Stimulated activated CD4-positive, alpha-beta T cell treated with anti-CD3 and anti-CD28 coated beads, Interleukin-12 subunit alpha, Interleukin-12 subunit beta, amount 100 ng/mL, for 4 hours (primary cell): ENCODE results near the gene PPP1R3E.
"Not testable (repeated sequence)": the region's sequence is repeated elsewhere in the genome, so short reads cannot be mapped to it uniquely, and the experiment has no call there.

Experiments
- DNase-seq: peaks from one replicate; pipeline ENCODE4 v3.0.0-alpha.2; 2020

The PPP1R3E gene, protein sequence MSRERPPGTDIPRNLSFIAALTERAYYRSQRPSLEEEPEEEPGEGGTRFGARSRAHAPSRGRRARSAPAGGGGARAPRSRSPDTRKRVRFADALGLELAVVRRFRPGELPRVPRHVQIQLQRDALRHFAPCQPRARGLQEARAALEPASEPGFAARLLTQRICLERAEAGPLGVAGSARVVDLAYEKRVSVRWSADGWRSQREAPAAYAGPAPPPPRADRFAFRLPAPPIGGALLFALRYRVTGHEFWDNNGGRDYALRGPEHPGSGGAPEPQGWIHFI

DNA sequence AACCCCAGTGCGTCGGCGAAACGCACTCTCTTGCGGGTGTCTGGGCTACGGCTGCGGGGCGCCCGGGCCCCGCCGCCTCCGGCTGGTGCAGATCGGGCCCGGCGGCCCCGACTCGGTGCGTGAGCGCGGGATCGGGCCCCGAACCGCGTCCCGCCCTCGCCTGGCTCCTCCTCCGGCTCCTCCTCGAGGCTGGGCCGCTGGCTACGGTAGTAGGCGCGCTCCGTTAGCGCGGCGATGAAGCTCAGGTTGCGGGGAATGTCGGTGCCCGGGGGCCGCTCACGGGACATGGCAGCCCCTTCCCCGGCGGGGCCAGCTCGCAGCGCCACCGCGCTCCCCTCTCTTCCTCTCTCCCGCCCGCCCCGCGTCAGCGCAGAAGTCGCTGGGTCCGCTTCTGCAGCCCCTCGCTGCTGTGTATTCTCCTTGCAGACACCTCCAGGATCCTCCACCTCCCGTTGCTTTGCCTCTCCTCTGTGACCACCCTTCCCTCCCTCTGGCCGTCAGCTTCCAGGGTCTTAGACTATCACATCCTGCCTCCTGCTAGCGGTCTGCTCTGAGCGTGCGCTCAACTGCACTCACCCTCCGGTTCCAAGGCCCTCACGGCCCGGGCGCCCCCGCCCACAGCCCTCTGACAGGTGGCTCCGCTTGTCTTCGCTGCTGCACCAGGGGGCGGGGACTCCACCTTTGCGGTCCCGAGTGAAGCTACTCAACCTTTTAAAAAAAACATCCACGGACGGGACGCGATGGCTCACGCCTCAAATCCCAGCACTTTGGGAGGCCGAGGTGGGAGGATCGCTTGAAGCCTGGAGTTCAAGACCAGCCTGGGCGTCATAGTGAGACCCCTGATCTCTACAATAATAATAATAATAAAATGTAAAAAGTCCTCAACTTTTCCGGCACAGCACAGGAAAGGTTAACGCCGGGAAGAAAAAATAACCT, at the start of gene PPP1R3E:
Gene PPP1R3E (minus strand): TSS at position 570 of the 936 bp plus-strand sequence. CDS start 283 bp downstream, at position 287.
- peak; percentile 83 for DNase-seq

DNA sequence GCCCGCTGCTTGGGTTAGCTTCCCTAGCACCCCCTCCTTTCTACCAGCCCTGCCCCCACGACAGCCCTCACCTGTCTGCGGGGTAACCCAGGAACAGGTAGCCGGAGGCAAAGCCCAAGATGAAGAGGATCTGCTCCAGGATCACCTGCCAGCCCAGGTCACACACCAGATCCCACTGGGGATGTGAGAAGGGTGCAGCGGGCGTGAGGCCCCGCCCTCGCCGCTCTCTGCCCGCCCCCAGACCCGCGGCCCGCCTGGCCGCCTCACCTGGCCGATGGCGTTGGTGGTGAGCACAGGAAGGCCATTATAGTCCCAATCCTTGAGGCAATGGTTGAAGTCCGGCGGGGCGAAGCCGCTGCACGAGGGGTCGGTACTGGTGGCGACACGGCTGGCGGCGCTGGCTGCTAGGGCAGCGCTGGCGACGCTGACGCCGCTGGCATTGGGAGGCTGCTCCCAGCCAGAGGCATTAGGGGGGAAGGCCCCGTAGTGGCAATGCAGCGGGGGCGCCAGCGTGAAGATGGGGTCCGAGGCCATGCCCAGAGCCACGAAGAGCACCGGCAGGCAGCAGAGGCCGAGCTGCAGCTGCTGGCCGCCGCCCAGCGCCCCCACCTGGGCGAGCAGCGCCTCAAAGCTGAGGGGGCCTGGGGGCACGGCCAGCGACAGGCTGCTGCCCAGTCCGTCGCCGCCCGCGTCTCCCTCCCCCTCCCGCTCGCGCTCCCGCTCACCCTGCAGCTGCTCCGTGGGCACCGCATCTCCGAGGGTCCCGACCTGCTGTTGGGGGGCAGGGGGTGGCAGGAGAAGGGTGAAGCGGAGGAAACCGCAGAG, 49.2 kb upstream of the PPP1R3E start:
- no peak for DNase-seq

DNA sequence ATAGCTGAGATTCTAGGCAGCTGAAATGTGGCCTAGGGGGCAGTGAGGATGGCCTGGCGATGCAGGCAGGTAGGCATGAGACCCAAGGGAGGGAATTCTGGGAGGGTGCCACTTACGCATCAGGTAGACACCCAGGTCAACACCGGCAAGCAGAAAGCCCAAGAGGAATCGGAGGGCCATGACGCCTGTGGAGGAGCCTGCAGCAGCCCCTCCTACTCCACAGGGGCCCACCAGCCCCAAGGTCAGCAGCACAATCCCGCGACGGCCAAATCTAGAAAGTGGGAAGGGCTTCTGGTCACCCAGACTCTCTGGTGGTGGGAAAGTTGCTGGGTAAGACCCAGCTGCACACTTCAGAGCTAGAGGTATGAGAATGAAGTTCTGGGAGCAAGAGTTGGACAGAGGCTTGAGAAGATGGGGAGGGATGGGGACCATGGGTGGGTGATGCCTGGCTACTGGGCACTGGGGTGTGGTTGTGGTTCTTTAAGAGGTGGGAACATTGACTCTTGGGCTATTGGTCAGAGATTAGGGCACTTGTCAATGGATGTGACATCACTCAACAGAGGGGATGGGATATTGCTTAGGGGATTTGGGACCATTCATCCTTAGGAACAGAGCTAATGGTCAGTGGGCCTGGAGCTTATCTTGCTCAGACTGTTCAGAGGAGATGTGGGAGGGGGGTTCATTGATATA, 46.6 kb upstream of the PPP1R3E start:
- no peak for DNase-seq

DNA sequence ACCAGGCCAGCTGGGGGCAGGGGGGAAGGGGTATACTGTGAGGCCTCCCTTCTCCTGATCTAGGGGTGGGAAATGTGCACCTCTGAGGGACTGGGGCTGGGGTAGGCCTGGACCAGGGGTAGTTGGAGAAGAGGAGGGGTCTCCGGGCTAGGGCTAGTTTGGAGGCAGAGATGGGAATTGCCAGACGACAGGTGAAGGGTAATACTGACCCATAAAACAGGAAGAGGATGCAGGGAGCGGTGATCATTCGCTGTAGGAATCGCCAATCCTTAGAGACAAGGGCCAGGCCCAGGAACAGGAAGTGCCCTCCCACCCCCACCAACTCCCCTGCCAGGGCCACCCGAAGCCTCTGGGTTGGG, 45.6 kb upstream of the PPP1R3E start:
- no peak for DNase-seq

DNA sequence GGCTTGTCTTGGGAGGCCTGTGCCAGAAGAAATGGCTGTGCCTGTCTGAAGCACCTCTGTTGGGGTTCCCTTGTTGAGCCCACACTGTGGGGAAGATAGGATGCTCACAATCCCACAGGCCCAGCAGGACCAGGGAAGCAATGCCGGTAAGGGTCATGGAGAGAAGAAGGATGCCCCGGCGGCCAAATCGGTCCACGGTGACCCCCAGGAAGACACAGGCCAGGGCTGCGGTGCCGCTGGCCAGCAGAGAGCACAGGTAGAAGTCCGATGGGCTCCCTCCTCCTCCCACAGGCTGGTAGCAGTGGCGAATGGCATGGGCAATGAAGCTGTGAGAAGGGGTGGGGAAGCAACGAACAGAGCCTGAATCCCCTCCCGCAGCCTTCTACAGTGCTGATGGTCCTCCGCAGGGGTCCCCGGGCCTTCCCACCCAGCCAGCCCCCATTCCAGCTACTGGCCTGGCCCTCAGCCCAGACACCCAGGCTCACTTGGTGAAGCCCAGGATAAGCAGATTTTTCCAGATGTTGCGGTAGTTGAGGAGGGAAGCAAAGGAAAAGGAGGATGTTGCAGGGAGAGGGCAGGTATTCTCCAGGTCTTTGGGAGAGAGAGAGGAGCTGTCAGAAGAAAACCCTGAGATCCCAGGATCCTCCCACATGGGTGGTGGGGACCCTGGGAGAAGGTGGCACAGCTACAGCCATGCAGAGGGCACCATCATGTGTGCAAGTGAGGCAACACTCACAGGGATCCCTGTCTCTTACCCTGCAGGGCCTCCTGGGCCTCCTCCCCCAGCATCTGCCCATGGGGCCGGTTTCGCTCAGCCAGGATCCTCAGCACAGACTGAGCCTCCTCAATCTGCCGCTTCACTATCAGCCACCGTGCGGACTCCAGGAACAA, 45.0 kb upstream of the PPP1R3E start:
- DNase-seq: no peak

DNA sequence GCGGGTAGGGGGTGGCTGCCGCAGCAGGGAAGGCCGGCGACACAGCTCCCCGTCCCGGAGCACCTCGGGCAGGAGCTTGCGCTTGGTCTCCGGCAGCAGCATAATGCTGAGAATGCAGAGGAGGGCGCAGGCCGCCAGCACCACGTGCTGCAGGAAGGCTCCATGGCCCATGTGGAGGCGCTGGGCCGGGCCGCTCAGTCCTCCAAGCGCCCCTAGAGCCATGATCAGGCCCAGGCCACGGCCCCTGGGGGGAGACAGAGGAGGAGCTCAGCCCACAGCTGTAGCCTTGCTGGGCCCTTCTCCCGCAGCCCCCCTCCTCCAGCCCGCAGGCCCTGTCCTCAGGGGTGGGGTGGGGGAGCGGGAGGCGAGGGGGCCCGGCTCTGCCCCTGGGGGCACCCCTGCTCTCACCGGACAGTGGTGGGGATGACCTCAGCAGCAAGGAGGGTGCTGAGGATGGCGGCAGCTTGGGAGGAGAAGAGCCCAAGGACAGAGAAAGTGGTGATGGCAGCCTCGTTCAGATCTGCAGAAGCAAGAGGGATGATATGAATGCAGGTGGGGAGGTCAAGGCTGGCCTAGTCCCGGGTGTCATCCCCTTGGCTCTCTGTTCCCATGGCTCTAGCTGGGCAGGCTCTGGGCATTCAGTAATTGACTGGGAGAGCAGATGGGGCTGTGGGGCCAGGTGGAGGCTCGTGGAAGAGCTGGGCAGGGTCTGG, 44.2 kb upstream of the PPP1R3E start:
- DNase-seq: no peak

DNA sequence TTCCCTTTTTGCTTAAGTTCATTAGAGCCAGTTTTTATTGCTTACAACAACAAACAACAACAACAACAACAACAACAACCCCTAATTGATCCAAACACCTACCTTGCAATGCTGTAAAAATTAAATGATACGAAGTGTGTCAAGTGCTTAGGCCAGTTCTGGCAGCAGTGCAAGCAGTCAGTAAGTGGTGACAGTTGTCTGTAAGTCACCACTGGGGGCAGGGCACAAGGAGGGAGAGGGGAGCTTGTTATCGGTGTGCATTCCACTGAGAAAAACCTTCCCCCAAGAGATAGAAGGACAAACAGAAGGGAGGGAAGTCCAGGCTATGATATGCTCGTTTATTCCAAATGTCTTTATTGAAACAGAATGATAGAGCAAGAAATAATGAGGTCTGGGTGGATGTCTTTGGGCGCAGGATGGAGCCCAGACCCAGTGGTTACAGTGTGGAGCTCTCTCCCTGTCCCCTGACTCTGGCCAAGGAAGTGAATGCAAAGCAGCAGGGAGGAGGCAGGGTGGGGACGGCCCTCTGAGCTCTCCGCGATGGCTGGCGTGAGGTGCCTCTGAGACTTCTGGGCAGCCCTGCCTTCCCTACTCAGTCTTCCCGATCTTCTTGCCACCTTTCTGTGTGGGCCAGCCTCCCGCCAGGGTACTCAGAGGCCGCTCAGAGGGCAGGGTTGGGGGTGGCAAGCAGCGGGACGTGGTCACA, 43.5 kb upstream of the PPP1R3E start:
- no peak for DNase-seq

DNA sequence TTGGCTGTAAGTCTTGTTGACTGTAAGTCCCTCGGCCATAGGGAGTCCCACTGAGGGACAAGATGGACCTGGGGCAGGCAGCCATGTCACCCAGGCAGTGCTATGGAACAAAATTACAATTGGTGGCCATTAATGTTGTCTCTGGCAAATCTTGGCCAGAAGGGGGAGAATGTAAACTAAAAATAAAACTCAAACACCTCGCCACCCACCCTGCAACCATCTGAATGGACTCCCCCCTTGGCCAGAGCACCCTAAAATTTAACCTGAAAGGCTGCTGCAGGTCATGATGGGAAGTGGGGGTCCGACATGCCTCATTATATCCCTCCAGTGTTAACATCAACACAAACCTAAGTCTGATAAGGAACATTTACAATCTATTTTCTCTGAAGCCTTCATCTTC, 41.8 kb upstream of the PPP1R3E start:
- no peak for DNase-seq

DNA sequence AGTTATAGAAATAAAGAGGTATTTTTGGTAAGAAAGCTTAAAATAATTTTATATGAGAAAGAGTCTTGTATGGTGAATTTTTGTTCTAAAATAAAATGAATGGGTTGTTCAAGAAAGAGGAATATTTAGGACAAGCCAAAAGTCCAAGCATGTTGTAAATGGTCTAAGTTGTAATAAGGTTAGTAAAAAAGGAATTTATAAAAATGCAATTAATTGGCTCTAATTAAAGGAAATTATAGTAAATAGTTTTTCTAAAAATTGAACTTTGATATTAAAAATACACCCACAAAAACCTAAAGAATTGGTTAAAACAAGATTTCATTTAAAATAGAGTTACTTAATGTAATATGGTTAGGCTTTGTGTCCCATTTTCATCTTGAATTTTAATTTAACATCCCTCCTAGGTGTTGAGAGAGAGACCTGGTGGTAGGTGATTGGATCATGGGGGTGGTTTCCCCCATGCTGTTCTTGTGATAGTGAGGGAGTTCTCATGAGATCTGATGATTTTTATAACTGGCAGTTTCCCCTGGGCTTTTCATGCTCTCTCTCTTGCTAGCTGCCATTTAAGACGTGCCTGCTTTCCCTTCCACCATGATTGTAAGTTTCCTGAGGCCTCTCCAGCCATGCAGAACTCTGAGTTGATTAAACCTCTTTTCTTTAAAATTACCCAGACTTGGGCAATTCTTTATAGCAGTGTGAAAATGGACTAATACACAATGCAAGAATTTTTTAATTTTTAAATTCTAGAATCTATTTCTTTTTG, 37.0 kb upstream of the PPP1R3E start:
- no peak for DNase-seq

DNA sequence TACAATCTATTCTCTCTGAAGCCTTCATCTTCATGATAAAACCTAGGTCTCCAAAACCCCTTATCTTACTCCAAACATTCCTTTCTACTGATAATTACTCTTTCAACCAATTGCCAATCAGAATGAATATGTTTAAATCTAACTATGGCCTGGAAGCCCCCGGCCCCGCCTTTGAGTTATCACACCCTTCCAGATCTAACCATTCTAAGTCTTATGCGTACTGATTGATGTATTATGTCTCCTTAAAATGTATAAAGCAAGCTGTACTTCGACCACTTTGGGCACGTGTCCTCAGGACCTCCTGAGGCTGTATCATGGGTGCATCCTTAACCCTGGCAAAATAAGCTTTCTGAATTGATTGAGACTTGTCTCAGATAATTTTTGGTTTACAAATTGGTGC, 33.0 kb upstream of the PPP1R3E start:
- DNase-seq: no peak

DNA sequence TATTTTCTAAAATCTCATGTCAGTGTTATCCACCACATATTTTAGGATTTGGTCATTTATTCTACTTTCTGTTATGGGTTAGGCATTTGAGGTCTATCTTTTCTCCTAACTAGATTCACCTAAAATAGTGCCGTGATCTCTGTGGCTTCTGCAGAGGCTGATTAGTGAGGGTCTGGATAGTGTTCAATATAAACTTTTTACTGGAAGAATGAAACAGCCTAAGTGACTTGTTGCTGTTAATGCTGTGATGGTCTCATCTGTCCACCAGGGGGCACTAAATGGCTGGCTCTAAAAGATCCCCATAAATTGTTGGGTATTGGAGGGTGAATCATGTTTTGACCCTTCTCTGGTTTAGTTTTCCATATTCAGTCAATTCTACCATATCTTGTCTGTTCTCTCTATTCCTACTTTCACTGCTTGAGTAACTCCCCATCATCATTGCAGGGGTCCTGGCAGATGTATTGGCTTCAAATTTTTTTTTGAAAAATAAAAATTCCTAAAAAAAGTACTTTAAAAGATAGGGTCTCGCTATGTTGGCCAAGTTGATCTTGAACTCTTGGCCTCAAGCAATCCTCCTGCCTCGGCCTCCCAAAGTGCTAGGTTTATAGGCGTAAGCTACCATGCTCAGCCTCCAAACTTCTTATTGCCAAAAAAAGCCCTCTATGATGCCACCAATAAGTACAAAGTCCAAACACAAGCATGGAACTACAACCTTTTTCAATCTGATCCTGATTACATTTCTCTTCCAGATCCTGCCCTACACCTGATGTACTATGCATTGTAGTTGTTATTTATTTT, 25.5 kb upstream of the PPP1R3E start:
- peak; percentile 35 for DNase-seq

DNA sequence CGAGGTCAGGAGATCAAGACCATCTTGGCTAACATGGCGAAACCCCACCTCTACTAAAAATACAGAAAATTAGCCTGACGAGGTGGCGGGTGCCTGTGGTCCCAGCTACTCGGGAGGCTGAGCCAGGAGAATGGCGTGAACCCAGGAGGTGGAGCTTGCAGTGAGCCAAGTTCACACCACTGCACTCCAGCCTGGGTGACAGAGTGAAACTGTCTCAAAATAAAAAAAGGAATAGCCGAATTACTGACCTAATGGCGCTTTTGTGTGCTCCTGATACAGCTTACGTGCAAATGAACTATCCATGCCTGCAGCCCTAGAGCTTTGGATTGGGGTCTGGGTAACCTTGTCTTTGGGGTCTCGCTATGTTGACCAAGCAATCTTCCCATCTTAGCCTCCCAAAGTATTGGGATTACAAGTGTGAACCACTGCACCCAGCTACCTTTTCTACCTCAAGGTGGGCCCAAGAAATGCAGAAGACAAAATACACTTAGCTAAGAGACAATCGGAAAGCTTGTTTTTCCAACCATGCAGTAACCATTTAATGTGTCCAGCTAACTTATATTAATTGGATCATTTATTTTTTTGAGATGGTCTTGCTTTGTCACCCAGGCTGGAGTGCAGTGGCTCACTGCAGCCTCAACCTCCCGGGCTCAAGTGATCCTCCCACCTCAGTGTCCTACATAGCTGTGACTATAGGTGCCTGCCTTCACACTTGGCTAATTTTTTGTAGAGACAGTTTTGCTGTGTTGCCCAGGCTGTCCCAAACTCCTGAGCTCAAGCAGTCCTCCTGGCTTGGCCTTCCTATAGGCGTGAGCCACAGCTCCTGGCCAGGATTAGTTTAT, 24.1 kb upstream of the PPP1R3E start:
- DNase-seq: no peak

DNA sequence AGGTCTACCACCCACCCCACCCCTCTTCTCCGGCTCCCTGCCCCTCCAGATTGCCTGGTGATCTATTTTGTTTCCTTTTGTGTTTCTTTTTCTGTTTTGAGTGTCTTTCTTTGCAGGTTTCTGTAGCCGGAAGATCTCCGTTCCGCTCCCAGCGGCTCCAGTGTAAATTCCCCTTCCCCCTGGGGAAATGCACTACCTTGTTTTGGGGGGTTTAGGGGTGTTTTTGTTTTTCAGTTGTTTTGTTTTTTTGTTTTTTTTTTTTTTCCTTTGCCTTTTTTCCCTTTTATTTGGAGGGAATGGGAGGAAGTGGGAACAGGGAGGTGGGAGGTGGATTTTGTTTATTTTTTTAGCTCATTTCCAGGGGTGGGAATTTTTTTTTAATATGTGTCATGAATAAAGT, 23.1 kb upstream of the PPP1R3E start:
- not testable (repeated sequence) for DNase-seq

DNA sequence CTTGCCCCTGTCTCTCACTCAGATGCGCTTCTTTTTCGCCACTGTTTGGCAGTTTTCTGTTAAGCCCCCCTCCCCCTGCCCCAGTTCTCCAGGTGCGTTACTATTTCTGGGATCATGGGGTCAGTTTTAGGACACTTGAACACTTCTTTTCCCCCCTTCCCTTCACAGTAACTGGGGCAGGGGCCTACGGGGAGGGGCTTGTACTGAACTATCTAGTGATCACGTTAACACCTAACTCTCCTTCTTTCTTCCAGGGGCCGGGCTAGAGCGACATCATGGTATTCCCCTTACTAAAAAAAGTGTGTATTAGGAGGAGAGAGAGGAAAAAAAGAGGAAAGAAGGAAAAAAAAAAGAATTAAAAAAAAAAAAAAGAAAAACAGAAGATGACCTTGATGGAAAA, 22.3 kb upstream of the PPP1R3E start:
- no peak for DNase-seq

DNA sequence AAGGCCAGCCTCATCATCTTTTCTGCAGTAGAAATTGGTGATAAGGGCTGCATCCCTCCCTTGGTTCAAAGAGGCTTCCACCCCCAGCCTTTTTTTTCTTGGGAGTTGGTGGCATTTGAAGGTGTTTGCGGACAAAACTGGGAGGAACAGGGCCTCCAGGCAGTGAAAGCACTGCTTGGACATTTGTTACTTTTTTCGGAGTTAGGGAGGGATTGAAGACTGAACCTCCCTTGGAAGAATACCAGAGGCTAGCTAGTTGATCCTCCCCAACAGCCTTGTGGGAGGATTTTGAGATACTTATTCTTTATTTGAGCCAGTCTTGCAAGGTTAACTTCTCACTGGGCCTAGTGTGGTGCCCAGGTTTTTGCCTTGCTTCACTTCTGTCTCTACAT, 21.8 kb upstream of the PPP1R3E start:
- DNase-seq: no peak

DNA sequence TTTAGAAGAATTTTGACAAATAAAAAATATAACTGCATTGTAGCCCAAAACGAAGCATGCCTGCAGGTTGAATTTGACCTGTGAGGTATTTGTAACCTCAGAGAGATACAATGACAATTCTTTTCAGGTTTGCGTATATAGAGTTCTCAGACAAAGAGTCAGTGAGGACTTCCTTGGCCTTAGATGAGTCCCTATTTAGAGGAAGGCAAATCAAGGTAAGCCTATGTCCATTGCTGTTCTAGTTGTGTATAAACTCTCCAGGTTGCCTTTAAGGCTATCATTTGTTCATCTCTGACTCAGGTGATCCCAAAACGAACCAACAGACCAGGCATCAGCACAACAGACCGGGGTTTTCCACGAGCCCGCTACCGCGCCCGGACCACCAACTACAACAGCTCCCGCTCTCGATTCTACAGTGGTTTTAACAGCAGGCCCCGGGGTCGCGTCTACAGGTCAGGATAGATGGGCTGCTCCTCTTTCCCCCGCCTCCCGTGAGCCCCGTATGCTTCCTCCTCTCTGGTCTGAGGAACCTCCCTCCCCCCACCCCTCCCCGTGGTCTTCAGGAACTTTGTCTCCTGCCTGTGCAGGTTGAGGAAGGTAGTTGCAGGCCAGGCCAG, 21.3 kb upstream of the PPP1R3E start:
- no peak for DNase-seq
